ENCODE results near the gene ANKS1B. TPM values are rescaled to one million over a fixed set of nuclear protein-coding genes. Genes with fewer than 3 reads are reported as not detected.

The ANKS1B gene
- total RNA-seq, 1 experiment from 2014 or later: 0.54 TPM

- Histone ChIP-seq H3K4me1 (ENCODE audit: control insufficient read depth in 1 of 2, insufficient read depth in 2 of 2, low read length in 2 of 2) (no peaks in the 10 kb centered on the region), H3K9ac (ENCODE audit: low read length) (no peak overlapping the region), H3K9me2 (ENCODE audit: insufficient read depth) (no peaks in the 10 kb centered on the region), H3K9me3 (ENCODE audit: control insufficient read depth in 1 of 2, insufficient read depth in 1 of 2, low read depth in 1 of 2, low read length in 2 of 2) (no peaks in the 10 kb centered on the region), H3K27ac (ENCODE audit: low read depth, low read length) (no peak overlapping the region), H3K4me3 (replicated peaks in 1 of 2; ENCODE audit: low read depth in 1 of 2, low read length in 2 of 2) (no peak overlapping the region), H3K4me2 (ENCODE audit: low read length) (no peak overlapping the region), H3K36me3 (ENCODE audit: control insufficient read depth in 1 of 2, insufficient read depth in 2 of 2, low read length in 2 of 2) (no peaks in the 10 kb centered on the region), H2AFZ (ENCODE audit: low read depth, low read length, poor library complexity, severe bottlenecking) (no peak overlapping the region), H3K27me3 (ENCODE audit: insufficient read depth, low read length) (peaks cover 14% of the 10 kb centered on the region; the same call in 1 of the 2 replicates), H4K20me1 (ENCODE audit: insufficient read depth) (no peaks in the 10 kb centered on the region), H3K79me2 (ENCODE audit: insufficient read depth, low read length) (no peaks in the 10 kb centered on the region)
- TF ChIP-seq POLR2A (IDR thresholded peaks at IDR 0.05; ENCODE audit: borderline replicate concordance, extremely low read depth, insufficient read depth, insufficient read length): no peak
- no peak for TF ChIP-seq SP1 (IDR thresholded peaks at IDR 0.05; ENCODE audit: low read depth)
- no peak for TF ChIP-seq ZBTB33 (IDR thresholded peaks at IDR 0.05; ENCODE audit: extremely low read depth, insufficient replicate concordance, low read length)
- no peak for TF ChIP-seq FOSL1 (IDR thresholded peaks at IDR 0.05; ENCODE audit: low read depth)
- TF ChIP-seq EZH2 (IDR thresholded peaks at IDR 0.05): no peak
- ChIA-PET POLR2A (no interaction called here), RAD21 (ENCODE audit: low non-redundant PET in 1 of 2, low total read pairs in 2 of 2, uncharacterized antibody in 2 of 2, unreplicated experiment in 2 of 2) (no interaction called here), CTCF (no interaction called here)
- ATAC-seq (no peak), DNase-seq (ENCODE audit: low read depth, low spot score) (no peak)
- intact Hi-C loops (cut with micrococcal nuclease): no loop called here
- no TSS peak for BruUV-seq (replicated peaks)
Measured at GRCh38 chr12:99157946-99158345, 826.8 kb downstream of the ANKS1B start.

- H3K9me2 ChIP-seq (ENCODE audit: insufficient read depth): no peaks in the 10 kb centered on the region
- no peaks in the 10 kb centered on the region for H3K36me3 ChIP-seq (ENCODE audit: control insufficient read depth in 1 of 2, insufficient read depth in 2 of 2, low read length in 2 of 2)
- RAD21 ChIA-PET (ENCODE audit: low non-redundant PET in 1 of 2, low total read pairs in 2 of 2, uncharacterized antibody in 2 of 2, unreplicated experiment in 2 of 2): no interaction called here
- ATAC-seq (no peak), DNase-seq (ENCODE audit: low read depth, low spot score) (no peak)
- no peak overlapping the region for H2AFZ ChIP-seq (ENCODE audit: low read depth, low read length, poor library complexity, severe bottlenecking)
- no peaks in the 10 kb centered on the region for H3K4me1 ChIP-seq (ENCODE audit: control insufficient read depth in 1 of 2, insufficient read depth in 2 of 2, low read length in 2 of 2)
- no peak overlapping the region for H3K4me2 ChIP-seq (ENCODE audit: low read length)
- BruUV-seq (replicated peaks): no TSS peak
- no peak overlapping the region for H3K27ac ChIP-seq (ENCODE audit: low read depth, low read length)
- peaks cover 20% of the 10 kb centered on the region for H3K27me3 ChIP-seq (ENCODE audit: insufficient read depth, low read length)
- H3K9me3 ChIP-seq (ENCODE audit: control insufficient read depth in 1 of 2, insufficient read depth in 1 of 2, low read depth in 1 of 2, low read length in 2 of 2): no peaks in the 10 kb centered on the region
- no peak overlapping the region for H3K4me3 ChIP-seq (replicated peaks in 1 of 2; ENCODE audit: low read depth in 1 of 2, low read length in 2 of 2)
- H3K9ac ChIP-seq (ENCODE audit: low read length): no peak overlapping the region
- intact Hi-C loops (cut with micrococcal nuclease): no loop called here
- CTCF ChIA-PET: no interaction called here
- TF ChIP-seq ELF1 (IDR thresholded peaks at IDR 0.05; ENCODE audit: borderline replicate concordance, low read depth) (no peak), SIN3A (IDR thresholded peaks at IDR 0.05; ENCODE audit: low read depth) (no peak), SP1 (IDR thresholded peaks at IDR 0.05; ENCODE audit: low read depth) (no peak), REST (IDR thresholded peaks at IDR 0.05; ENCODE audit: low read depth) (no peak), CEBPB (IDR thresholded peaks at IDR 0.05; ENCODE audit: low read depth) (no peak), YY1 (IDR thresholded peaks at IDR 0.05; ENCODE audit: extremely low read depth, insufficient replicate concordance, low read depth, low read length) (no peak), SRF (IDR thresholded peaks at IDR 0.05; ENCODE audit: low read depth) (no peak)
- no peaks in the 10 kb centered on the region for H3K79me2 ChIP-seq (ENCODE audit: insufficient read depth, low read length)
- H4K20me1 ChIP-seq (ENCODE audit: insufficient read depth): no peaks in the 10 kb centered on the region
- POLR2A ChIA-PET: no interaction called here
Measured at GRCh38 chr12:99154983-99155336, 829.8 kb downstream of the ANKS1B start.

All from HCT116 (cell line).